ENCODE measurements around the gene TIMM8A. TPM values are rescaled to one million over a fixed set of nuclear protein-coding genes. Genes with fewer than 3 reads are reported as not detected.

TIMM8A gene
- polyA plus RNA-seq, 1 experiment, result 5.9 TPM

DNA sequence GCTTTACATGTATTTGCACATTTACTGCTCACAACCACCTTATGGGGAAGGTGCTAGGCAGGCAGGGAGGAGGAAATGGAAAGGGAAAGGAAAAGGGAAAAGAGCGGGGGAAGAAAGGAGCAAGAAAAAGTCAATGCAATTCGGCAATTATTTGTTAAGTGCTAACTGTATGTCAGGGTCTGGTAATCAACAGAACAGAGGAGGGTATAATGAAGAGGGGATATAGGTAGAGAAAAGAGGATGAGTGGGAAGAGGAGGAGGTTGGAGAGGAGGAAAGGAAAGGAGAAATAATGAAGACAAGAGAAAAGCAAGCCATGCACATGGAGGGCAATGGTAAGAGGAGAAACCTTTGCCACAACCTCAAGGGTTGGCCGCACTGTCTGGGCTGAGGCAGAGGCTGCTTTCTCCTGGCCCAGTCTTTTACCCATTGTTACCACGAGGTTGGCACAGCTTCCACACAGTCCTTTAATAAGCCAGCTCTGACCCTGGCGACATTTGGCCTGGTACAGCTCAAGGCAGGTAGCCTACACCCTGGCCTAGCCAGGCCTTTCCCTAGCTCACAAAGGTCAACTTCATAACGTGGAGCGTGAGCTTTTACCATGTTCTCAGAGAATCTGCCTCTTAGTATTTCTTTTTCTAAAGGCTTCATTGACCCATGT is 36.6 kb upstream of the TIMM8A start:
- DNase-seq (ENCODE audit: low read depth), result no peak

DNA sequence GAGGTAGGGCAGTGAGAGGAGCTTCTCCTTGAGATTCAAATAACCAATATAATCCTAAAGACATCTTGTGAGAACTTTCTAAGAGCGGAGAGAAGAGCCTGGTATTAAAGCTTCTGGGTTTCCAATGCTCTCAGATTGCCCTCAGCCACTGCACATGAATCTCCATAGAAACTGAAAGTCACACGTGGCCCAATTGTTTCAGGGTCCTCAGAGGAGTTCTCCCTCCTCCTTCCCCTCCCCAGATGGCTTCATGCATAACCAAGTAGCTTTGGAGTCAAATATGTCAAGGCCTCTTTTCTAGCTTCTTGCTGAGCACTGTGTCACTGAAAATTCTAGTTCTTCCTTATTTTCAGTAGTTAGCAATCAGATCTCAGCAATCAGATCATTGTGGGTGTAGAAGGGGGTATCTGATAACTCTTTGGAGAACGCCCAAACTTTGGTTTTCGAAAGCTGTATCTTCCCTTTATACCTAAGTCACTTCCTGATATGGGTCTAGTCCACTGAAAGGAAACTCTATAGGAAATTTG is 35.2 kb upstream of the TIMM8A start:
- Histone ChIP-seq H3K27me3 (ENCODE audit: control insufficient read depth, insufficient read depth, low read length) (no peaks in the 10 kb centered on the region; the same call in 1 of the 2 replicates), H3K4me3 (ENCODE audit: low read depth, low read length) (no peak overlapping the region), H3K36me3 (ENCODE audit: control insufficient read depth, insufficient read depth, low read length) (no peaks in the 10 kb centered on the region)
- ChIA-PET CTCF (no interaction called here), POLR2A (no interaction called here)
- TF ChIP-seq, protein P1, sequence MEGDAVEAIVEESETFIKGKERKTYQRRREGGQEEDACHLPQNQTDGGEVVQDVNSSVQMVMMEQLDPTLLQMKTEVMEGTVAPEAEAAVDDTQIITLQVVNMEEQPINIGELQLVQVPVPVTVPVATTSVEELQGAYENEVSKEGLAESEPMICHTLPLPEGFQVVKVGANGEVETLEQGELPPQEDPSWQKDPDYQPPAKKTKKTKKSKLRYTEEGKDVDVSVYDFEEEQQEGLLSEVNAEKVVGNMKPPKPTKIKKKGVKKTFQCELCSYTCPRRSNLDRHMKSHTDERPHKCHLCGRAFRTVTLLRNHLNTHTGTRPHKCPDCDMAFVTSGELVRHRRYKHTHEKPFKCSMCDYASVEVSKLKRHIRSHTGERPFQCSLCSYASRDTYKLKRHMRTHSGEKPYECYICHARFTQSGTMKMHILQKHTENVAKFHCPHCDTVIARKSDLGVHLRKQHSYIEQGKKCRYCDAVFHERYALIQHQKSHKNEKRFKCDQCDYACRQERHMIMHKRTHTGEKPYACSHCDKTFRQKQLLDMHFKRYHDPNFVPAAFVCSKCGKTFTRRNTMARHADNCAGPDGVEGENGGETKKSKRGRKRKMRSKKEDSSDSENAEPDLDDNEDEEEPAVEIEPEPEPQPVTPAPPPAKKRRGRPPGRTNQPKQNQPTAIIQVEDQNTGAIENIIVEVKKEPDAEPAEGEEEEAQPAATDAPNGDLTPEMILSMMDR (IDR thresholded peaks at IDR 0.05; ENCODE audit: insufficient read depth, low read depth, low read length), result no peak
- no peak for DNase-seq (ENCODE audit: low read depth)

More for the DNA sequence above, 36.6 kb upstream of the TIMM8A start:
- CTCF ChIA-PET, result no interaction called here
- H3K36me3 ChIP-seq (ENCODE audit: control insufficient read depth, insufficient read depth, low read length), result no peaks in the 10 kb centered on the region
- TF ChIP-seq, protein P1 (IDR thresholded peaks at IDR 0.05; ENCODE audit: insufficient read depth, low read depth, low read length), result no peak
- no peak overlapping the region for H3K4me3 ChIP-seq (ENCODE audit: low read depth, low read length)
- POLR2A ChIA-PET, result no interaction called here
- no peaks in the 10 kb centered on the region; the same call in 1 of the 2 replicates for H3K27me3 ChIP-seq (ENCODE audit: control insufficient read depth, insufficient read depth, low read length)

DNA sequence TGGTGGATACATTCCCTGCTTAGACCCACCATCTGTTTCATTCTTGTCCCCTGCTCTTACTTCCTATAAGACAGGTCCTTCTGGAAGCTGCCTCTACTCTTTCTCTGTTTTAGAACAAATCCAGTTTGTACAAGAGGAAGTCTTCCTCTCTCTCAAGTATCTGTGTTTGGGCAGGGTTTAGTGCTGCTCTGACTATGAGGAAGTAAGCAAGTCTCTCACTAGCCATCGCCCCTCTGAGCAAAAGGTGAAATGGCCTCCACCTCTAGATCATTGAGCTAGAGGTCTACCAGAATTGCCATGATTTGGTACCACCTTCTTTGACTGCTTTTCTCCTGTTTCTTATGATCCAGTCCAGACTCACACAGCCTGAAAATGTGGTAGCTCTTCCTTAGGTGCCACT is 29.0 kb upstream of the TIMM8A start:
- DNase-seq (ENCODE audit: low read depth), result no peak
- TF ChIP-seq, protein P1 (IDR thresholded peaks at IDR 0.05; ENCODE audit: insufficient read depth, low read depth, low read length), result no peak
- Histone ChIP-seq H3K36me3 (ENCODE audit: control insufficient read depth, insufficient read depth, low read length) (no peaks in the 10 kb centered on the region), H3K4me3 (ENCODE audit: low read depth, low read length) (no peak overlapping the region), H3K27me3 (ENCODE audit: control insufficient read depth, insufficient read depth, low read length) (no peaks in the 10 kb centered on the region; the same call in 1 of the 2 replicates)
- CTCF ChIA-PET, result no interaction called here
- POLR2A ChIA-PET, result no interaction called here

DNA sequence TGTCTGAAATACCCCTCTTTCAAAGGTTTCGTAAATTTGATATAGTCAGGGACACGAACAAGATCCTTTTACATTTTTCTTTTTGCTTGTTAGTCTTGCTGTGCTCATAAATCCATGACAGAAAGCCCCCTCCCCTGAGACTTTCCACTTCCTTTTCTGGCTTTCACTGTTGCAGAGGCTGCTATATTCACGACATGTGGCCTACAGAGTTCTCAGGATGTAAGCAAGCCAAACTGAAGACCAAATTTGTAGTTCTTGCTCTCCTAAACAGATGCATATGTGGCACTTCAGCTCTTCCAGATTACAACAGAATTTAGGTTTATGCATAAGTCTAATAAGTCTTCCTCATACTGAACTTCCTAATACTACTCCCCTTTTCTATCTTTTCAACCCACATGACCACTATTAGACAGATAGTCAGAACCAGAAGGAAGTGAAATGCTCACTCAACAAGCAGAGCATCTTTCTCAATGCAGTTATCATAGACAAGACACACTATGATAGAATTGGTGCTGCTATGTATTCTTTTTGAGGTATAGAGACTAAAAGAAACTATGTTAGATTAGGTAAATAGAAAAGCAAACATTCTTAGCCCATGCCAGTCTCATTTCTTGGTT is 22.5 kb upstream of the TIMM8A start:
- no peaks in the 10 kb centered on the region for H3K36me3 ChIP-seq (ENCODE audit: control insufficient read depth, insufficient read depth, low read length)

DNA sequence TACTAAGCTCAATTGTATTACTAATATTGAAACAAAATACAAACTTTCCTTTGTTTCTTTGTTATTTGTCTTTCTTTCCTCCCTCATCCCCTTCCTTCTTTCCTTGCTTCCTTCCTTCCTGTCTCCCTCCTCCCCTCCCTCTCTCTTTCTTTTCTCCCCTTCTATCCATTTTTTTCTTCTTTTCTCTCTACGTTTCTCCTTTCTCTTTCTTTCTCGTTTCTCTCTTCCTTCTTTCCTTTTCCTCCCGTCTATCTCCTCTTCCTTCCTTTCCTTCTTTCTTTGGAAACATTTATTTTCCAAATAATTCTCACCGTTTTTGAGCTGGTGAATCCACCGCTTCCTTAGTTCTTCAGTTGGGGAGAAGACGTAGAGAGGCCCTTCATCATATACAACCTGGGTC is 21.1 kb upstream of the TIMM8A start:
- Histone ChIP-seq H3K4me3 (ENCODE audit: low read depth, low read length) (no peak overlapping the region), H3K36me3 (ENCODE audit: control insufficient read depth, insufficient read depth, low read length) (no peaks in the 10 kb centered on the region), H3K27me3 (ENCODE audit: control insufficient read depth, insufficient read depth, low read length) (no peaks in the 10 kb centered on the region; the same call in 1 of the 2 replicates)
- ChIA-PET POLR2A (no interaction called here), CTCF (no interaction called here)
- TF ChIP-seq, protein P1 (IDR thresholded peaks at IDR 0.05; ENCODE audit: insufficient read depth, low read depth, low read length), result no peak
- no peak for DNase-seq (ENCODE audit: low read depth)

More for the DNA sequence above, 22.5 kb upstream of the TIMM8A start:
- Histone ChIP-seq H3K27me3 (ENCODE audit: control insufficient read depth, insufficient read depth, low read length) (no peaks in the 10 kb centered on the region; the same call in 1 of the 2 replicates), H3K4me3 (ENCODE audit: low read depth, low read length) (no peak overlapping the region)
- POLR2A ChIA-PET, result no interaction called here
- DNase-seq (ENCODE audit: low read depth), result no peak
- TF ChIP-seq, protein P1 (IDR thresholded peaks at IDR 0.05; ENCODE audit: insufficient read depth, low read depth, low read length), result no peak
- CTCF ChIA-PET, result no interaction called here
